ENCODE data around the gene NCOA1. TPM values are rescaled to one million over a fixed set of nuclear protein-coding genes. Genes with fewer than 3 reads are reported as not detected.
A peak's percentile ranks its signal among the peaks of the same experiment; 100 is the strongest.
"Not testable (repeated sequence)": the region's sequence is repeated elsewhere in the genome, so short reads cannot be mapped to it uniquely, and the experiment has no call there.

The NCOA1 gene
- total RNA-seq: 41.7 TPM
- long read RNA-seq, partial matches to known transcripts: 16 of 24 reads
- long read RNA-seq, other reads (novel, unspliced or antisense): 8 of 24 reads

GRCh38 chr2:24490690-24491541 lies at the start of gene NCOA1:
Gene NCOA1 (plus strand): TSS chr2:24491254. CDS start chr2:24658678, 167,424 bp downstream.
- peak; percentile 97 for DNase-seq (ENCODE audit: low spot score)

- DNase-seq (ENCODE audit: low spot score): no peak
Measured at GRCh38 chr2:24448797-24449196, 42.3 kb upstream of the NCOA1 start.

GRCh38 chr2:24449344-24449743 lies 41.7 kb upstream of the NCOA1 start:
- no peak for DNase-seq (ENCODE audit: low spot score)

GRCh38 chr2:24451805-24452501 lies 39.1 kb upstream of the NCOA1 start:
- DNase-seq (ENCODE audit: low spot score): no peak

GRCh38 chr2:24452502-24452885 lies 38.6 kb upstream of the NCOA1 start:
- DNase-seq (ENCODE audit: low spot score): no peak

GRCh38 chr2:24453379-24454073 lies 37.5 kb upstream of the NCOA1 start:
- DNase-seq (ENCODE audit: low spot score): no peak

GRCh38 chr2:24454294-24454693 lies 36.8 kb upstream of the NCOA1 start:
- DNase-seq (ENCODE audit: low spot score): no peak

- DNase-seq (ENCODE audit: low spot score): no peak
Measured at GRCh38 chr2:24456599-24457556, 34.2 kb upstream of the NCOA1 start.

- no peak for DNase-seq (ENCODE audit: low spot score)
Measured at GRCh38 chr2:24457696-24458386, 33.2 kb upstream of the NCOA1 start.

- DNase-seq (ENCODE audit: low spot score): no peak
Measured at GRCh38 chr2:24459224-24460161, 31.6 kb upstream of the NCOA1 start.

GRCh38 chr2:24461685-24462084 lies 29.4 kb upstream of the NCOA1 start:
- no peak for DNase-seq (ENCODE audit: low spot score)

GRCh38 chr2:24463271-24463670 lies 27.8 kb upstream of the NCOA1 start:
- DNase-seq (ENCODE audit: low spot score): no peak

- DNase-seq (ENCODE audit: low spot score): no peak
Measured at GRCh38 chr2:24466871-24467870, 23.9 kb upstream of the NCOA1 start.

- DNase-seq (ENCODE audit: low spot score): not testable (repeated sequence)
Measured at GRCh38 chr2:24468453-24468852, 22.6 kb upstream of the NCOA1 start.

GRCh38 chr2:24469148-24469650 lies 21.9 kb upstream of the NCOA1 start:
- DNase-seq (ENCODE audit: low spot score): no peak

GRCh38 chr2:24471662-24472061 lies 19.4 kb upstream of the NCOA1 start:
- DNase-seq (ENCODE audit: low spot score): no peak

- DNase-seq (ENCODE audit: low spot score): no peak
Measured at GRCh38 chr2:24472416-24472815, 18.6 kb upstream of the NCOA1 start.

All from mesenteric fat pad (tissue), 1 donor.